NCI-H187 treated with DMSO at 0.1 percent for 48 hours (cell line): ENCODE data around the gene PXYLP1.

ENCODE experiments used
- DNase-seq: peaks from one replicate; lab custom pipeline; 2025; lab: John Stamatoyannopoulos, UW

The PXYLP1 gene

DNA sequence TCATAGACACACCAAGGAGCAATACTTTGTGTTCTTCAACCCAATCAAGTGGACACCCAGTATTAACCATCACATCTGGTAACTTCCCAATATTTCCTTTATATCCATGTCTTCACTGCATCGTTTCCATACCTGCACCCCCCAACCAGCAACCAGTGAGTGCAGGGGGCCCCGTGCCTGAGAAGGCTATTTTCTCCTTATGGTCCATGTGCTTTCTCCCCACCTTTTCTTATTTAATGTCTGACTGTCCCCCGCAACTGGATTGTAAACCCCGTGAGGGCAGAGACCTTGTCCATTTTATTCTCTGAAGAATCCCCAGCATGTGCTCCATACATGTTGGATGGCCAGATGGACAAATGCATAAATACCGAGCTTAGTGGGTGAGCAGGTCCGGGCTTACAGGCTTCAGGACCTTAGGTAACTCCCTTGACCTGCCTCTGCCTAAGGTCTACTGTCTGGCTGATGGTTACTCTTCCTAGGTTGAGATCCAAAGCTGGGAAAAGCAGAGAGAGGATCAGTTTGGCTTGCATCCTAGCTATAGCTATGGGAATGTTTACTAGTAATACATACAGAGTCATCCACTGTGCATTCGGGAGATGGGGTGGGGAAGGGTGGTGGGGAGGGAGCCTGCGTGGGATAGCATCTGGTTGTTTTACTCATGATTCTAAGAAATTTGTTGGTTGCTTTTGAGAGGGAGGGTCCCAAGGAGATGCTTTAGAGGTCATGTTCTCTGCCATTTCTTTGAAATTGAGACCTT lies 41.5 kb downstream of the PXYLP1 start:
- no peak for DNase-seq

DNA sequence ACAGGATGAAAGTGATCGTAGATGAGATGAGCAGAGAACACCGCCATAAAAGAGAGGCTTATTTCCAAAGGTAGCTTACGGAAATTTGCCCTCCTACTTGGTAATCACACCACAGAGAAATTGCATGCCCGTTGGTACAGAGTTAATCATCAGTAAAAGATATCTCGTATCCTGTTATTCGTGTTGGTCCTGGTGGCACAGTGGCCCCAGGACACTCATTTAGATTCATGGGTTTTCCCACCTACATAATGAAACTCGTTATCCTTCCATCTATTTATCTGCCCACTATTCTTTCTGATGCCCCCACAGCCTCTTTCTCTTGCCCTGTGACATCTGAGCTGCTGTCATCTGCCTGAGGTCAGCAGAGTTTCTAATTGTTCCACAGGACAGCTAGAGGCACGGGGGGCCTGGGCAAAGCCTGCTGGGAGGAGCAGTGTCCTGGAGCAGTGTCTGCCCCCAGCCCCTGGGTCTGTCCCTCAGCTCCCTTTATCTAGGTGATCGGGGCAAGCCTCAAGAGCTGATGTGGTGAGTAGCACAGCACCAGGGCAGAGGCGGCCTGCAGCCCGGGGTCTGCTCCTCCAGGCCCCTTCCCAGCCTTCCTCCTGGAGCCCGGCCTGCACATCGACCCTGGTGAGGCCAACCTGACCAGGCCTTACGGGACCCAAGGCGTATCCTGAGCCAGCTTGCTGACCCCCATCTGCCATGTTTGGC lies 42.2 kb downstream of the PXYLP1 start:
- no peak for DNase-seq

DNA sequence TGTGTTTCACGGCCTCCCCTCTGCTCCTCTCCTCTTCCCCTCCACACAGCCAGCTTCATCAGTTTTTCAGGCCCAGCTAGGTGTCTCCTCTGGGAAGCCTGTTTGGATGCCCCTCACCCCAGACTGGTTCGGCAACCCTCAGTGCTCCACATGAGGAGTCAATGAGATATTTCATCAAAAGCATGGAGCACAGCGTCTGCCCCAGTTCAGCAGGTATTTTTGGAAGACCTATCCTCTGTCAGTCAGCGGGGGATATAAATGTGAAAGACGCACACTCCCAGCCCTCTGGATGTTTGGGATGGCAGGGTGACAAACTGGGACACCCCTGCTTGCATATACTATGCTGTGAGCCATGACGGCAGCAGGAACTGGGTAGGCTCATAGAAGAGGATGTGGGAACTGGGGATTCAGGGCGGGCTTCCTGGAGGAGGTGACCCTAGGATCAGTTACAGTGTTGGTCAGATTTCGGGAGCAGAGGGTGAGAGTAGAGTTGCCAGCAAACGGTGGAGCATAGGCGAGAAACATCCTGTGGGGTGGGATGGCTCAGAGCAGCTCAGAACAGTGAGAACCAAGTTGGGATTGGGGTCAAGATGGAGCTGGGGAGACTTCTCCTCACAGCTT lies 42.9 kb downstream of the PXYLP1 start:
- no peak for DNase-seq

DNA sequence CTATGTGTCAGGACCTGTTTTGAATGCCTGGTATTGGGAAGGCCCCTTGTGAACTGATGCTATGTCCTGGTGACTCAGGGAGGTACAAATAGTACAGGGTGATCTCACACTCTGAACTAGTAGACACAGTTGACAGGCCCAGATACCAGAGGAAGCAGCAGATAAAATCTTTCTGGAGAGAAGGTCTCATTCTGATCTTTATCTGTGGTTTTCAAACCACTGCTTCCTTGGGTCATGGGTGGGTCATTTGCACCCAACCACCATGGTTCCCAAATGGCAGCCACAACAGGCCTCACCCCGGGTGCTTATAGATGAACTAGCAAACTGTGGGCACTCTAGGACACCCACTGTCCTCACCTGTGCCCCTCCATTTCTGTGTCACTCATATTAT lies 43.4 kb downstream of the PXYLP1 start:
- no peak for DNase-seq

DNA sequence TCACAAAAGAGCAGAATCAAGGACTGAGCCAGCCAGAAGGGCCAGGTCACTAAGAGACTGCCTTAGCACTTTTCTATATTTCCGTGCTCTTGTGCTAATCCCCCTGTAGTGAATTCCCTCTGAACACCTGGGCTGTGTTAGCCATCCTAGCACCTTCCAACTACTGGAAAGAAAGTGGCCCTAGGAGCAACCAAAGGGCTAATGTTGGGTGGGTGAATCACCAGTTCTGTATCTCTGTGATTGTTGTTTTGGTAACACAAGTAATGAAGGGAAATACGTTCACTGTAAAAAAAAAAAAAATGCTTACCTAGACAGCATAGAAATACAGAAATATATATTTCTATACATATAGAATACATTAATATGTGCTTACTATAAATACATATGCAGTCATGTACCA lies 43.9 kb downstream of the PXYLP1 start:
- no peak for DNase-seq

DNA sequence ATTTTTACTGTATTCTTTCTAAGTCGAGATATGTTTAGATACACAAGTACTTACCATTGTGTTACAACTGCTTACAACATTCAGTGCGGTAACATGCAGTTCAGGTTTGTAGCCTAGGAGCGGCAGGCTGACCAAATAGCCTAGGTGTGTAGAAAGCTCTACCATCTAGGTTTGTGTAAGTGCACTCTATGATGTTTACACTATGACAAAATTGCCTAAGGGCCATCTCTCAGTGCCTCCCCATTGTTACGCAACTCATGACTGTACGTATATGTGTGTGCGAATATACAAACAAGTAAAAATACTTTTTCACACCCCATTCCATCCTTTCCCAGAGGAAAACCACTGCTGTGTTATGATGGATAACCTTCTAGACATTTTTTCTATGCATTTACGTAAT lies 44.3 kb downstream of the PXYLP1 start:
- DNase-seq = no peak

DNA sequence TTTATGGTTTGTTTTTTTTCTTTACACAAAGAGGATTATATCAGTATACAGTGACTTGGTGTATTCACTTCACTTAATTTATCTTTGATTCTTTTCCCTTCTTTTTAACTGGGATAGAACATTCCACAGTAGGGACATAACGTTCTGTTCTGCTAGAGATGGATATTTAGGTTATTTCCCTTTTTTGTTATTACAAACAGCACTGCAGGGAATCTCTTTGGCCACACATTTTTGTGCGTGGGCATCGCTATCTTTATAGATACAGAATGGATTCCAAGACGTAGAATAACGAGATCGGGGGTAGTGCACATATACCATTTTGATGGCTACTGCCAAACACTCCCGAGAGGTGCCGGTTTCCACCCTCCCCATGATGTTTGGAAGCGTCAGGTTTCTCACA lies 44.8 kb downstream of the PXYLP1 start:
- no peak for DNase-seq

DNA sequence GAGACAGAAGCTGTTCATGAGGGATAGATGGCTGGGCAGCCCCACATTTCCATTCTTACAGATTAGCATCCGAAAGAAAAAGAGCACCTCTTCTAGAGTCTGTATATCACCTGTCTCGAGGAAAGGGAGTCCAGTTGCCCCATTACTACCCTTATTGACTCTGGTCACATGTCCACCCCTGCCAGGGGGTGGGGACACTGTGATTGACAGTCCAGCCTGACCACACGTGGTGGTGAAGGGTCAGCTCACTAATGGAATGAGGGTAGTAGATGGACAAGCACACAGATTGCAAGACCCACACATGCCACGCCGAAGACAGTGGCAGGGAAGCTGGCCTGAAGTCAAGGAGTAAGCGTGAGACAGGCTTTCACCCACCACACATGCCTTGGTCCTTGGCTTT lies 45.8 kb downstream of the PXYLP1 start:
- DNase-seq = no peak

DNA sequence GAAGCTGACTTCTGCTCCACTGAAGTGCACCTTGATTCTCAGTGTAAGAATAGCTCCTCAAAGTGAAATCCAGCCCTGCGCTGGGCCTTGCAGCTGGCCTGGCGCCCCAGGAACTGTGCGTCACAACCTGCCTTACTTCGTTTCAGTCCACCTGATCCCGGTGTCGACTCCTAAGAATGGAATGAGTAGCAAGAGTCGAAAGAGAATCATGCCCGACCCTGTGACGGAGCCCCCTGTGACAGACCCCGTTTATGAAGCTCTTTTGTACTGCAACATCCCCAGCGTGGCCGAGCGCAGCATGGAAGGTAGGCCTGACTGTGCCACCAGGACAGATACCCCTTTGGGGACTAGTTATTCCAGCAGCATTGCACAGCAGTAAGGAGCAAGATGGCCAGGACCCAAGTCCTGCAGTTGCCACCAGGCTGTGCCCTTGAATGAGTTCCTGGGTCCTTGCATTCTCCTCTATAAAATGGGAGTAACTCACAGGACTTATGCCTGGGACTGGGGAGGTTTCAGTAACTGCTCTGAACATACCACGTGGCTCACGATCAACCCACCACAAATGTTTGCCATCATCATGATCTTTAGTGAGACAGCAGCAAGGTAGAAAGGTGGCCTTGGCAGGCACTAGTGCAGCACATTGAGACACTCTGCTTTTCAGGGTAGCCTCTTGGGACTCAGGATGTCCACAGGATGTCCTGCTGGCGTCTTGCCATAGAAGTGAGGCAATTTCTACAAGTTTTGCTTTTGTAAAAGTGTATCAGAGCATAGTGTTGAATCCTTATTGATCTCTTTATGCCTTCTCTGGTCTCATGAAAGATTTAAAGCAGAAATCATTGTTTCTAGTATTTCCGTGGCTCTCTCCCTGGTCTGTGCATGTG lies 46.8 kb downstream of the PXYLP1 start:
- no peak for DNase-seq

DNA sequence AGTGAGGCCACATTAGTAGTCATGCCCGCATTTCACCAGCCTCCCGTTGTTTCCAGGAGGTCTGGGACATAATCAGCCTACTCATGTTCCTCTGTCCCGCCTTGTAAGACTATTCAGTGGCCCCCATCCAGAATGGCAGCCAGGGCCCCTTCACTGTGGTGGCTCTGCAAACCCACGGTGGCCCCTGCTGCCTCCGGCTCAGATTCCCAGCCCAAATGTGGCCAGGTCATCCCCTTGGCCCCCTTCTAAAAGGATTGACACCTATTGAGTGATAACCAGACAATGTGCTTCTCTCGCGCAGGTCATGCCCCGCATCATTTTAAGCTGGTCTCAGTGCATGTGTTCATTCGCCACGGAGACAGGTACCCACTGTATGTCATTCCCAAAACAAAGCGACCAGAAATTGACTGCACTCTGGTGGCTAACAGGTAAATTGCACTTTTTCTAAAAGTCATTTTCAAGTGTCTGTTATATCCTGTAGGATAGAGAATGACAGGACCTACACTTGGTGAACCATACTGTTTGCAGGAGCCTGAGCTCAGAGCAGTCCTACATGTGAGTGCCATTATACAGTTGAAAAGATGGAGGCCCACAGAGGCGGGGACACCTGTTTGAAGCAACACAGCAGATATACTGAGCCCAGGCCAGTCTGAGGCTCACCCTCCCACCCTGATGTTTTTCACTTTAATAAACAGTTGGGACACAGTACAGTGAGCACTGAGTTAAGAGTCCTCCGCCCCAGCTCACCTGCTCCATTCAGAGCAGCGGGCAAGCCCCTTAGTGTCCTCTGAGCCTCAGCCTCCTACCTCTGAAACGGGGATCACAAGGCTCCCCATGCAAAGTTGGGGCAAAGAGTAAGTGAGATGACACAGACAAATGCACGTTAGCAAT lies 47.7 kb downstream of the PXYLP1 start:
- DNase-seq = no peak

DNA sequence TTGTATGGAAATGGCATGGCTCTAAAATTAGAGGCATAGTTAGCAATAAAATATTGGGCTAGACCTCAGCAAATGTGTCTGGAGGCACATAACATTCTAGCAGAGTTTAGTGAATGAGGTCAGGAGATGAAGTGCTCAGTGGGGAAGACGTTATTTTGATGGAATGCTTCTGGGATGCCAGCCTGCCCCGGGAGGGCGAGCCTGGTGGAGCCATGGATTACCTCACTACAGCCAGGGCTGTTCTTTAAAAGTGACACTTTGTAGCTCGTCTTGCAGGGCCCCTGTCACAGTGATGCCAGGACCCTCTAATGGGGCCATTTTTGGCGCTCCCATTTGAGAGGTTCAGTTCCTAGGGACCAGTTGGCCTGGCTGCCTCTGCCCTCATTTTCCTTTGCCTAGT lies 48.5 kb downstream of the PXYLP1 start:
- no peak for DNase-seq

DNA sequence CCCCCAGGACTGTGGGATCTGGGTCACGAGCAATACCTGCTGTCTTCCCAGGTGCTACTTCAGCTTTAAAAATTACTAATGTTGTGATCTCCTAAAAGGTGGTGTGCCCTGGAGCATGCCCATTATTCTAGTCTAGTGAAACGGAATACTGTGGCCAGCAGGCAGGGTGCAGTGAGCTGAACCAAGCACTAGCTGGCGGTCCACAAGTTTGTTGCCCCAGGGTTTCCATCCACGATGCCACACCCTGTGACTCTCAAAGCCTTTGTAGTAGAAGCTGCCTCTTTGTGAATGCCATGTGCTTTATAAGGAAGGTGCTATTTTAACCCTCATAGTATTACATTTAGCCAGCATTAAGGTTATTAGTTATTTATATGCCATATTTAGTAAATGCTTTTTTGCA lies 49.1 kb downstream of the PXYLP1 start:
- no peak for DNase-seq

DNA sequence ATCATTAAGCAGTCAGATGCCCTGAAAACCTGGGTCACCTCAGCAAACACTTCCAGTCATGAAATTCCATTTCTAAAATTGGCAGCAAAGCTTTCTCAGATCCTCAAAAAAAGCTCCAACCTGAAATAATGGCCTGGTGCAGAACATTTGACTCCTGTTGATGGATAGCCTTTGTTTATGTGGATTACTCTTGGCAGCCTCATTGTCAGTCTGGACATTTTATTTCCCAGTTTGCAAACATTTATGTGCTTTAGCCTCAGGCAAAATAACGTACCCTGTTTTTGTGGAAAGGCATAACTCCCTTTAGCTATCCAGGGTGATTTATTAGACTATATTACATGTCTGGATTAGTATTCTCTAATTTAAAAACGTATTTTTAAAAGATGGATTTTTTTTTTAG lies 53.9 kb downstream of the PXYLP1 start:
- no peak for DNase-seq

DNA sequence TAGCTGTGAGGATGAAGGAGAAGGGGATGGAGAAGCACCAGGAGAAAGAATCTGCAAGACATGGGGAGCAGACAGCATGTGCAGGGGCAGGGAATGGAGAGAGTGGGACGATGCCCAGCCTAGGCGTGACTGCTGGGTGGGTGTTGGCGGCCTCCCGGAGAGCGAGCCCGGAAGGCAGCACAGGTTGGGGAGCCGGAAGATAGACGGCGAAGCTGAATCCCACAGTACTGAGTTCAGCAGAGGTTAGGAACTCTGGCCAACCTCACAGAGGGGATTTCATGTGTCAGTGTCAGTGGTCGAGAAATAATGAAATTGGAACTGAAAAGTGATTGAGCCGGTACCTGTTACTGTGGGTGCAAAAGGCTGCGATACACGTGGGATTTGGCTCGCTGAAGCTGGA lies 55.2 kb downstream of the PXYLP1 start:
- no peak for DNase-seq

DNA sequence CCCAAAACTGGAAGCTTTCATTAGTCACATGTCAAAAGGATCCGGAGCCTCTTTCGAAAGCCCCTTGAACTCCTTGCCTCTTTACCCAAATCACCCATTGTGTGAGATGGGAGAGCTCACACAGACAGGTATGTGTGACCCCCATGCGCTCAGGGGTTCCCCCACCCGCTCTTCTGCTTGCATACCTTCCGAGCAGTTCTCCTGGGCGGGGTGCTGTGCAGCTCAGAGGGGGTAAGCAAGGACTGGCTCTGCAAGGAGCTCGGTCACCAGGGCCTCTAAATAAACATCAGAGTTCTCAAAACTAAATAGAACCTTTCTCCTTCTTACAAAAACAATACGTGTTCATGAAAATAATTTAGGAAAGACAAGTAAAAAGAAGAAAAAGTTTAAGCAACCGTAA lies 55.7 kb downstream of the PXYLP1 start:
- no peak for DNase-seq

DNA sequence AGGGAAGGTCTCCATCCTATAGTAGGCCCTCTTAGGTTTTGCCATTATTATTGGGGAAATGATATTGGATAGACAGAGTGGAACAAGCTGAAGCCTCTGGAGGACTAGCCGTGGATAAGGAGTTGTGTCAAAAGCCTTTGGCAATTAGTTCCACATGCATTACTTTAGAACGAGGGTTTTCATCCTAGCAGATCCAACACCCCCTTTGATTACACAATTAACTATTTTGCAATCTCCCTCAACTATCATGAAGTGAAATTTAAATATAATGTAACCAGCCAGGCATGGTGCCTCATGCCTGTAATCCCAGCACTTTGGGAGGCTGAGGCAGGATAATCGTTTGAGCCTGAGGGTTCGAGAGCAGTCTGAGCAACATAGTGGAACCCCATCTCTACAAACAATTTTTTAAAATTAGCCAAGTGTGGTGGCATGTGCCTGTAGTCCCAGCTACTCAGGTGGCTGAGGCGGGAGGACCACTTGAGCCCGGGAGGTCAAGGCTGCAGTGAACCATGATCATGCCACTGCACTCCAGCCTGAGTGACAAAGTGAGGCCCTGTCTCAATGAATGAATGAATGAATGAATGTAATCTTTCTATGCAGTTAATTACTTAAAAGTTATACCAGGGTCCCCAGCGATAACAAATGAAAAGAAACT lies 56.8 kb downstream of the PXYLP1 start:
- no peak for DNase-seq

DNA sequence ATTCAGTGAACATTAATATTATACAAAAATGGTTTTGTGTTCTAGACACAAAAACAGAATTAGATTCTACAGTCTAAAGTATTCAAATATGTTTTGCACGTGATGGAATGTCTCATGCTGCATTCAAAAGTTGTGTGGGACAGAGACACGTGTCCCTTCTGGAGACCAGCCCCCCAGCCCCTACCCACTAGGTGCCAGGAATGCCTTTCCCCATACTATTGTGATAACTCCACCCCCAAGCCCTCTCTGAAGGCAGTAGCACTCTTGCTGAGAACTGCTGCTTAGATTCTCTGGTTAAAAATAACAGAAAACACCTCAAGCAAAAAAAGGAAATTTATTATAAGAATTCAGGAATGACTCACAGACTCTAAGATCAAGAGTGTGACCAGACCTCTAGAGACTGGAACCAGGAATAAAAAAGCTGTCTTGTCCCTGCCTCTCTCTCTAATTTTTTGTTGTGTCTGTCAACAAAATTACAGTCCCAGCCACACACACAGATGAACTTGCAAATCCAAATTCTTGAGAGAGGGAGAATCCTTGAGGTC lies 57.7 kb downstream of the PXYLP1 start:
- no peak for DNase-seq

DNA sequence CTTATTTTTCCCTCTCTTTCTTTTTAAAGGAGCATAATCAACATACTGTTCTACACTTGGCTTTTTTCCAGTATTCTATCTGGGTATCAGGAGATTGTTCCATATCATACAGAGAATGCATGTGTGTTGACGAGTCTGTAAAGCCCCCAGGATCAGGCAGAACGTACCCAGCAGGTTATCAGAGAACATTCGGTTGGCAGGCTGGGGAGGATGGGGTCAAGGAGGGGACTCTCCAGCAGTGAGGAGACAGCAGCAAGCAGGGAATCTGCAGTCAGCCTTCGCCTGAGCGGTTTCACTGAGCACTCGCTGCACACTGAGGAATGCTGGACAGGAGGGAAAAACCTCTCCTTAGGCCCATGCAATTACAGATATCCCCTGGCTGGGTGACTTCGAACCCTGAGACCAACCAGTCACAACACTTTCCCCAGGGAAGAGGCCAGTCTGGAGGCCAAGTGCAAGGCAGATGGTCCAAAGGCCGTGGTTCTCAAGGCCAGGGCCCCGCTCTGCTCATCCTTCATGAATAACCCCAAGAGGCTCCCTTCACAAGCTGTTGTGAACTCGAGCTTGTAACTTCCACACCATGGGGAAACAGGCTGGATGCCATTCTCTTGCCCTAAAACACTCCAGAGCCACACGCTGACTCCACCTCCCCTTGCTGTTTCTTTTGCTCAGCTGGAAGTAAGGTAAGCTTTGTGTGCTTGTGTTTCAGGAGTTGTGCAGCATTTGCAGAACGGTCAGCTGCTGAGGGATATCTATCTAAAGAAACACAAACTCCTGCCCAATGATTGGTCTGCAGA lies 60.1 kb downstream of the PXYLP1 start:
- DNase-seq = no peak

DNA sequence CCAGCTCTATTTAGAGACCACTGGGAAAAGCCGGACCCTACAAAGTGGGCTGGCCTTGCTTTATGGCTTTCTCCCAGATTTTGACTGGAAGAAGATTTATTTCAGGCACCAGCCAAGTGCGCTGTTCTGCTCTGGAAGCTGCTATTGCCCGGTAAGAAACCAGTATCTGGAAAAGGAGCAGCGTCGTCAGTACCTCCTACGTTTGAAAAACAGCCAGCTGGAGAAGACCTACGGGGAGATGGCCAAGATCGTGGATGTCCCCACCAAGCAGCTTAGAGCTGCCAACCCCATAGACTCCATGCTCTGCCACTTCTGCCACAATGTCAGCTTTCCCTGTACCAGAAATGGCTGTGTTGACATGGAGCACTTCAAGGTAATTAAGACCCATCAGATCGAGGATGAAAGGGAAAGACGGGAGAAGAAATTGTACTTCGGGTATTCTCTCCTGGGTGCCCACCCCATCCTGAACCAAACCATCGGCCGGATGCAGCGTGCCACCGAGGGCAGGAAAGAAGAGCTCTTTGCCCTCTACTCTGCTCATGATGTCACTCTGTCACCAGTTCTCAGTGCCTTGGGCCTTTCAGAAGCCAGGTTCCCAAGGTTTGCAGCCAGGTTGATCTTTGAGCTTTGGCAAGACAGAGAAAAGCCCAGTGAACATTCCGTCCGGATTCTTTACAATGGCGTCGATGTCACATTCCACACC lies 60.9 kb downstream of the PXYLP1 start:
- DNase-seq = no peak
